Putamen (tissue), 1 donor: ENCODE results near the gene PLD5.
A peak's percentile ranks its signal among the peaks of the same experiment; 100 is the strongest.
"Not testable (repeated sequence)": the region's sequence is repeated elsewhere in the genome, so short reads cannot be mapped to it uniquely, and the experiment has no call there.

Experiments
- DNase-seq: peaks from one replicate; pipeline ENCODE4 v3.0.0-alpha.2; 2016; ENCODE audit warnings: low spot score

PLD5 gene

GRCh38 chr1:242210316-242210715, 314.2 kb downstream of the PLD5 start:
- DNase-seq, result not testable (repeated sequence)

- no peak for DNase-seq
Observed at GRCh38 chr1:242209063-242209462, 315.4 kb downstream of the PLD5 start.

- no peak for DNase-seq
Observed at GRCh38 chr1:242208021-242208420, 316.5 kb downstream of the PLD5 start.

- DNase-seq, result no peak
Observed at GRCh38 chr1:242206994-242207393, 317.5 kb downstream of the PLD5 start.

- no peak for DNase-seq
Observed at GRCh38 chr1:242205622-242206489, 318.6 kb downstream of the PLD5 start.

- no peak for DNase-seq
Observed at GRCh38 chr1:242203262-242203661, 321.2 kb downstream of the PLD5 start.

- no peak for DNase-seq
Observed at GRCh38 chr1:242201090-242201489, 323.4 kb downstream of the PLD5 start.

- DNase-seq, result no peak
Observed at GRCh38 chr1:242199776-242200458, 324.6 kb downstream of the PLD5 start.

GRCh38 chr1:242197907-242198820, 326.3 kb downstream of the PLD5 start:
- DNase-seq, result no peak

GRCh38 chr1:242196914-242197313, 327.6 kb downstream of the PLD5 start:
- DNase-seq, result no peak

GRCh38 chr1:242196101-242196500, 328.4 kb downstream of the PLD5 start:
- no peak for DNase-seq

- no peak for DNase-seq
Observed at GRCh38 chr1:242189591-242189990, 334.9 kb downstream of the PLD5 start.

GRCh38 chr1:242187816-242188215, 336.7 kb downstream of the PLD5 start:
- DNase-seq, result no peak

- no peak for DNase-seq
Observed at GRCh38 chr1:242187171-242187570, 337.3 kb downstream of the PLD5 start.

- DNase-seq, result no peak
Observed at GRCh38 chr1:242185731-242186130, 338.8 kb downstream of the PLD5 start.

GRCh38 chr1:242184955-242185354, 339.5 kb downstream of the PLD5 start:
- no peak for DNase-seq

GRCh38 chr1:242179767-242180166, 344.7 kb downstream of the PLD5 start:
- DNase-seq, result not testable (repeated sequence)

- DNase-seq, result peak; percentile 52
Observed at GRCh38 chr1:242178924-242179708, 345.4 kb downstream of the PLD5 start.

GRCh38 chr1:242178436-242178835, 346.1 kb downstream of the PLD5 start:
- no peak for DNase-seq

- no peak for DNase-seq
Observed at GRCh38 chr1:242162140-242162539, 362.4 kb downstream of the PLD5 start.
